ENCODE results near the gene SLC20A1.

- TF ChIP-seq CTCF (IDR thresholded peaks at IDR 0.05), result no peak
- no peak for TF ChIP-seq POLR2A (IDR thresholded peaks at IDR 0.05)
These were observed 10.9 kb upstream of the SLC20A1 start for GRCh38 chr2:112634874-112635157.

All from lower leg skin (tissue), 3 donors.